IPS-NIHi7 (cell line): ENCODE measurements around the gene CMSS1.
"Not testable (repeated sequence)": the region's sequence is repeated elsewhere in the genome, so short reads cannot be mapped to it uniquely, and the experiment has no call there.

Source experiments
- DNase-seq: peaks from one replicate; pipeline ENCODE4 v3.0.0; 2012; ENCODE audit warnings: mixed read lengths; ENCODE audit errors: extremely low spot score

The CMSS1 gene

GRCh38 chr3:100081986-100082692 is 264.5 kb downstream of the CMSS1 start:
- no peak for DNase-seq

- no peak for DNase-seq
Observed at GRCh38 chr3:100082714-100083113, 265.1 kb downstream of the CMSS1 start.

GRCh38 chr3:100083209-100083608 is 265.5 kb downstream of the CMSS1 start:
- DNase-seq = no peak

DNA sequence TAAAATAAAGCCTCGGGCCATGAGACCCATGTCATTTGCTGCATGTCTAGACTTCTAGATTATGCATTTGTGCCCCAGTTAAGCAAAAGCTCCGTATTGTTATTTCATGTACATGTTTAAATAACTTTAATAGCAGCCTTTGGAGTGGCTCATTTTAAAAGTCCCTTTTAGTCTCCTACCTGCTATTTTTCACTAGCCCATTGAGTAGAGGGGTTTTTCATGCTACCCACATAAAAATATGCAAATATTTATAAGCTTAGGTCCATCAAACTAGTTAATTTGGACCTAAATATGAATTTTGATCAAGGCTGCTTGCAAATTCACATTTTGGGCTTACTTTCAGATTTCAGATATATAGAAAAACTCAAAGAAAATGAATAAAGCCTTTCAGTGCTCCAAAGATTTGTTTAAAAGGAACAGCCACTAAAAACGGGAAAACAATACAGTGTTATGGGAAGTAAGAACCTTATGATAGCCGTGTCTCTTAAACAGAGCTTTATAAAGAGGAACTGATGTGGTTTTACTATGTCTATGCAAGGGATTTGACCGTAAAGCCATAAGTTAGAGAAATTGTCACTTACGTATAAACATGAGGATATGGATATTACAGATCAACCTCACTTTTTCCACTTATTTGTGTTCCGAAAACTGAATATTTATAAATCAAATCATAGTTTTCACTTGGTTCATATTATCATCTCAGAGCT is 266.6 kb downstream of the CMSS1 start:
- no peak for DNase-seq

- no peak for DNase-seq
Observed at GRCh38 chr3:100086401-100086800, 268.7 kb downstream of the CMSS1 start.

DNA sequence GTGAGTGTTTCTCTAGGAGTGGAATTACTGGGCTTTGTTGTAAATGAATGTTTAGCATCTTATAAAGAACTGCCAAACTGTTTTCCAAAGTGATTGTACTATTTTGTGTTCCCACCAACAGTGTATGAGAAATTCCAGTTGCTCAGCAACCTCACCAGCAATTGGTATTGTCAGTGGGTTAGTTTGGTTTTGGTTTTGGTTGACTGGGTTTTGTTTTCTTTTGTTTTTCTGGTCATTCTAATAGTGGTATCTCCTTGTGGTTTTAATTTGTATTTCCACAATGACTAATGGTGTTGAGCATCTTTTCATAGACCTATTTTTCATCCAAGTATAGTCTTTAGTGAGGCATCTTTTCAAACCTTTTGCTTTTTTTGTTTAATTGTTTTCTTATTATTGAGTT is 269.5 kb downstream of the CMSS1 start:
- no peak for DNase-seq

DNA sequence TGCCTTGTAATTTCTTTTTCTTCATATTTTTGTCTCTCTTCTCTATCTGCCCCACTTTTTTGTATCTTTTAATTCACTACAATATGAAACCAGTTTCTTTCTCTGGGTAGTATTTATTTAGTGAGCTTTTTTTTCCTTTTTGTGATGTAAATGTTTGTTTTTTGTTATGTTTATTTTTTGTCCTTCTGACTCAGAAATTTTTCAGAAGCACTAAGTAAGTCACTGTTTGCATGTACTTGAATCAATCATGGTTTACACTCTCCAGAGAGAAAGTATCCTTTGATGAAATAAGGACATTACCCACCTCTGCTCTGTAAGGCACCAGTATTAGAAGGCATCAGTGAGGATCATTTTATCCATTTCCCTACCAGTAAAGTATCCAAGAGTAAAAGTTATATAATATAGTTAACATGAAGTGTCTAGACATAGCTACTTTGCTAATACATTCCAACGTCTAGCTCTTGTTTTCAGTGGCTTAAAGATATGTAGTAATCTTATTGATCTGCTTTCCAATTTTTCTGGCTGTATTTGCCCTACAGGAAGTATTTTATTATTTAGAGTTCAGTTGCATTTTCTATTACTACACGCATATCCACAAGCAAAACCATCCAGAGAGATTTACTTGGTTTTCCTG is 271.2 kb downstream of the CMSS1 start:
- no peak for DNase-seq

- peak; percentile 57 for DNase-seq
Observed at GRCh38 chr3:100089812-100090668, 272.4 kb downstream of the CMSS1 start.

GRCh38 chr3:100090669-100091005 is 273.0 kb downstream of the CMSS1 start:
- DNase-seq = no peak

DNA sequence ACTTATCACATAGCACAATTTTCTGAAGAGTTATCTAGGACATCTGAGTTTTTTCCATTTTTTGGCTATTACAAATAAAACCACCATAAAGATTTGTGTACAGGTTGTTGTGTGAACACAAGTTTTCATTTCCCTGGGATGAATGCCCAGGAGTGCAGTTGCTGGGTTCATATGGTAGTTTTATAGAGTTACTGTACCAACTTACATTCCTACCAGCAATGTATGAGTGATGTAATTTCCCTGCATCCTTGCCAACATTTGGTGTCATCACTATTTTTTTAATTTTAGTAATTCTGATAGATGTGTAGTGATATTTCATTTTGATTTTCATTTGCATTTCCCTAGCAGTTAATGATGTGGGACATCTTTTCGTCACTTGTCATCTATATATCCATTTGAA is 276.2 kb downstream of the CMSS1 start:
- no peak for DNase-seq

GRCh38 chr3:100096286-100096685 is 278.6 kb downstream of the CMSS1 start:
- DNase-seq = not testable (repeated sequence)

DNA sequence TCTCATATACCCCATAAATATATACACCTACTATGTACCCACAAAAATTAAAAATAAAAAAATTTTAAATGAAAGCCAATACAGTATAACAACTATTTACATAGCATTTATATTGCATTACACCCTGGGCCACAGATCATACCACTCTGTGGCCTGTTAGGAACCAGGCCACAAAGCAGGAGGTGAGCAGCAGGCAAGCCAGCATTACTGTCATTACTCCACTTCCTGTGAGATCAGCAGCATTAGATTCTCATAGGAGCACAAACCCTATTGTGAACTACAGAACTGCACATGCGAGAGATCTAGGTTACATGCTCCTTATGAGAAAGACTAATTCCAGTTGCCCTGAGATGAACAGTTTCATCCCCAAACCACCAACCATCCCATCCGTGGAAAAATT is 279.2 kb downstream of the CMSS1 start:
- DNase-seq = no peak

GRCh38 chr3:100097919-100098783 is 280.5 kb downstream of the CMSS1 start:
- no peak for DNase-seq

DNA sequence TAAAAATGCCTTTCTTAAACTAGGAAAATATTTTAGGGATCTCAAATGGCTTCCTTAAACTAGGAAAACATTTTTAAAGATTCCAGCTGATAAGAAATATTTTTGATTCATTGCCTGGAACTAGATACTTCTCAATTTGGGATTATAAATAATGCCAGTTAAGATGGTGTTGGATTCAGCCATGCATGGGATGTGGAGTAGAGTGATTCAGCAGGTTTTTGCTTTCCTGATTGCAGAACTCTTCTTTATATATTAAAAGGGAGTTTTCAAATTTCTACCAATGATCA is 281.1 kb downstream of the CMSS1 start:
- no peak for DNase-seq

- no peak for DNase-seq
Observed at GRCh38 chr3:100099621-100100020, 282.0 kb downstream of the CMSS1 start.

DNA sequence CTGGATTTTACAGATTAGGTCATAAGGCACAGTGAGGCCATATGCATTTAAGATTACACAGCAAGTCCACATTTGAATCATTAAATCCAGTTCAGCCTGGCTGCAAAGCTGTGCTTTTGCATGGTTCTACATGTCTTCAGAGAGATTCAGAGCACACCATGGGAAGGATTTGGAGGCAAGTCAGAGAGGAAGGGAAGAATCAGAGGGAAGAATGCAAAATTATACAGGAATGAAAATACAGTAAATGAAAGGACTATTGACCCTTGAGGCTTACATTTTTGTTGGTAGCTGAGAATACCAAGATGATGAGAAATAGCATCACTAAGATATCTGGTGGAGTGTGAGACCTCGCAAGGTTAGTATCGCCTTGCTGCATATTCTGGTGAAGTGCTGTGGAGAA is 282.8 kb downstream of the CMSS1 start:
- no peak for DNase-seq

GRCh38 chr3:100102757-100103156 is 285.1 kb downstream of the CMSS1 start:
- no peak for DNase-seq

GRCh38 chr3:100103558-100104441 is 286.1 kb downstream of the CMSS1 start:
- no peak for DNase-seq

DNA sequence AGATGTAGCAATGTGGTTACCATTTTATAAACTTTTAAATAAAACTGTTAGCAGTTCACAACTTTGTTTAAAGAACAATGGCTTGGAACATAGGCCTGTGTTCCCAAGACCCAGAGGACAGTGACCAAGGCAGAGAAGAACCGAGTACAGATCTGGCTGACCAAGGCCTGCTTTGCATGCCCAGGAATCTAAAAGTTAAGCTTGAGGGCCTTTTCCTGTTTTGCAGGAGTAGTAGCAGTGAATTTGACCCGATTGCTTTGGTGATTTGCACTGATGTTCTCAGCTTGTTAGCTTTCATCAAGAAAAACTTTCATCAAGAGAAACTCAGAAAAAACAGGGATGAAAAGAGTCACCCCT is 286.8 kb downstream of the CMSS1 start:
- no peak for DNase-seq

- no peak for DNase-seq
Observed at GRCh38 chr3:100104817-100105413, 287.3 kb downstream of the CMSS1 start.
